Right cardiac atrium (tissue), 5 donors: ENCODE measurements around the gene MAGI2. TPM values are rescaled to one million over a fixed set of nuclear protein-coding genes. Genes with fewer than 3 reads are reported as not detected.

Experiments
- ATAC-seq, 2 donors: fragments of 200-7000 bp; cut with Tn5 transposase; one replicate each; pipeline versions ENCODE4 v1.8.0 to v1.9.1; 2020; ENCODE audit warnings: moderate library complexity in 2 of 2, mild to moderate bottlenecking in 1 of 2
- DNase-seq, 3 donors: peaks; one replicate each; pipeline ENCODE4 v3.0.0-alpha.2; 2020
- H3K27ac ChIP-seq: one replicate; pipeline ENCODE4 v1.5.1; 2013; ENCODE audit warnings: mild to moderate bottlenecking, low read length, control low read depth, moderate library complexity
- H3K27me3 ChIP-seq: one replicate; pipeline ENCODE4 v1.6.1; 2013; ENCODE audit not compliant: control insufficient read depth, insufficient read depth
- H3K4me1 ChIP-seq: one replicate; pipeline ENCODE4 v1.6.1; 2013; ENCODE audit warnings: low read length; ENCODE audit not compliant: control insufficient read depth, insufficient read depth
- H3K4me3 ChIP-seq: one replicate; pipeline ENCODE4 v1.5.1; 2013; ENCODE audit warnings: low read length, control low read depth
- H3K9me3 ChIP-seq: one replicate; pipeline ENCODE4 v1.6.1; 2013; ENCODE audit warnings: low read length; ENCODE audit not compliant: control insufficient read depth
- WGBS: extraction: QIAGEN DNeasy Blood & Tissue Kit; methylation state at CpG from one replicate; pipeline ENCODE4 v1.1.7; 2013; 5-methylcytosine and 5-hydroxymethylcytosine counted together
- intact Hi-C, 4 donors: fragments of 100-400 bp; cut with DNase I; formaldehyde crosslinking; loops; one replicate each; pipeline versions ENCODE4 v1.11.0 to v1.14.0; 2022 to 2023
- polyA plus RNA-seq: library from polyadenylated mRNA; stranded (reverse); fragments of 200-250 nt; gene quantifications from one replicate; pipeline ENCODE4 v1.2.3, GENCODE V29; 2013
- total RNA-seq, 4 donors: library from RNA; stranded (reverse); fragmentation: NEBNext Ultra II Directional; extraction: Animal tissue kit (Norgen Biotek cat#: 25700); gene quantifications; one replicate each; pipeline ENCODE4 v1.2.1, GENCODE V29; 2021
- donor health status: healthy with polysubstance abuse.
- donor health status: DM: no; HTN: yes; CAD: no.
- donor health status: DM: no; HTN: no; CAD: no.
- donor health status: DM: no; HTN: yes; CAD: no; lungs with severe emphysema.
- donor health status: DM: yes; HTN: yes; CAD: no.

Gene MAGI2
- total and polyA plus RNA-seq, 5 donors, result 3.2 to 9.9 (median 7.9) TPM

- no peak for DNase-seq
- ATAC-seq, result no peak
- H3K9me3 ChIP-seq, result no peaks in the 10 kb centered on the region
- WGBS, result 35% methylated on average over 3 of the region's 3 CpGs
- peaks cover 2% of the 10 kb centered on the region for H3K4me1 ChIP-seq
- H3K27me3 ChIP-seq, result no peaks in the 10 kb centered on the region
- intact Hi-C loops, result no loop called here
- H3K4me3 ChIP-seq, result no peak overlapping the region
- H3K27ac ChIP-seq, result peak overlapping the region; percentile 52
Observed at GRCh38 chr7:79142706-79143105, 310.8 kb downstream of the MAGI2 start.

GRCh38 chr7:79141252-79141651, 312.2 kb downstream of the MAGI2 start:
- ATAC-seq (no peak), DNase-seq (no peak)
- no peak overlapping the region for H3K4me3 ChIP-seq
- H3K27ac ChIP-seq, result no peak overlapping the region
- peaks cover 2% of the 10 kb centered on the region for H3K4me1 ChIP-seq
- intact Hi-C loops, result no loop called here
- H3K27me3 ChIP-seq, result no peaks in the 10 kb centered on the region
- WGBS, result 60% methylated on average over 1 of the region's 1 CpG
- H3K9me3 ChIP-seq, result no peaks in the 10 kb centered on the region

DNA sequence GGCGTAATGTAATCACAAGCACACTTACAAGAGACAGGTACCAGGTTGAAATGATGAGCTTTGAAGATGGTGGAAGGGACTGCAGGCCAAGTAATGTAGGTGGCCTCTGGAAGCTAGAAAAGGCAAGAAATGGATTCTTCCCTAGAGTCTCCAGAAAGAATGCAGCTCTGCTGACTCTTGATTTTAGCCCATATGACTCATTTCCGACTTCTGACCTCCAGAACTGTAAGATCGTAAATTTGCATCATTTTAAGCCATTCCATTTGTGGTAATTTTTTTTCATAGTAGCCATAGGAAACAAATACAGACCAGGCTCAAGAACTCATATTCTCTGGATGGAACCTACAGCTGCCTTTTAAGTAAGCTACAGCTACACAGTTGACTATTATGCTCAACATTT, 315.5 kb downstream of the MAGI2 start:
- no peak overlapping the region for H3K27ac ChIP-seq
- peaks cover 2% of the 10 kb centered on the region for H3K4me1 ChIP-seq
- DNase-seq (no peak), ATAC-seq (no peak)
- H3K9me3 ChIP-seq, result no peaks in the 10 kb centered on the region
- no peaks in the 10 kb centered on the region for H3K27me3 ChIP-seq
- 89% methylated on average over 3 of the region's 3 CpGs for WGBS
- intact Hi-C loops, result no loop called here
- no peak overlapping the region for H3K4me3 ChIP-seq

DNA sequence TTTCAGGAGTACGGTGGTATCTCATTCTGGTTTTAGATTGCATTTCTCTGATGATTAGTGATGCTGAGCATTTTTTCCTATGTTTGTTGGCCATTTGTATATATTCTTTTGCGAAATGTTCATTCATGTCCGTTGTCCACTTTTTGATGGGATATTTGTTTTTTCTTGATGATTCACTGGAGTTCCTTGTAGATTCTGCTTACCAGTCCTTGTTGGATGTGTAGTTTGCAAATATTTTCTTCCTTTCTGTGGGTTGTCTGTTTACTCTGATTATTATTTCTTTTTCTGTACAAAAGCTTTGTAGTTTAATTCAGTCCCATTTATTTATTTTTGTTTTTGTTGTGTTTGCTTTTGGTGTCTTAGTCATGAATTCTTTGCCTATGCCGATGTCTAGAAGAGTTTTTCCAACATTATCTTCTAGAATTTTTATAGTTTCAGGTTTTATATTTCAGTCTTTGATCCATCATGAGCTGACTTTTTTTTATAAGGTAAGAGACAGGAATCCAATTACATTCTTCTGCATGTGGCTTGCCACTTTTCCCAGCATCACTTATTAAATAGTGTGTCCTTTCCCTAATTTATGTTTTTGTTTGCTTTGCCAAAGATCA, 320.5 kb downstream of the MAGI2 start:
- Histone ChIP-seq H3K4me1 (no peaks in the 10 kb centered on the region), H3K27ac (no peak overlapping the region), H3K4me3 (no peak overlapping the region), H3K9me3 (no peaks in the 10 kb centered on the region), H3K27me3 (no peaks in the 10 kb centered on the region)
- intact Hi-C loops, result no loop called here
- no peak for DNase-seq
- WGBS, result 93% methylated on average over 4 of the region's 4 CpGs
- no peak for ATAC-seq

DNA sequence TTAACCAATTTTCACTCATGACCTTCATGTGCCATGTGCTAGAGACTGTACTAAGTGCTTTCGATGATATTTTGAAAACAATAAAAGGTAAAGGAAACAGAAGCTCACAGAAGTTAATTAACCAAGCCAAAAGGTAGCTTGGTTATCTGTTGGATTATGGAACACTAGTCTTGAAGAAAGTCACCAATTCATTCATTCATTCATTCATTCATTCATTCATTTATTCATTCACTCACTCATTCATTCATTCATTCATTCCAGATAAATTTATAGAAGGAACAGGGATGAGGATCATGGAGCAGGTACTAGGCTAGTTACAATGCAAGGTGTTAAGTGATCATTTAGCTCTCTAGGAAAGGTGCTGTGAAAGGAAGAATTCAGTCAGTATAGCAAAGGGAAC, 322.8 kb downstream of the MAGI2 start:
- no peak for ATAC-seq
- intact Hi-C loops, result no loop called here

DNA sequence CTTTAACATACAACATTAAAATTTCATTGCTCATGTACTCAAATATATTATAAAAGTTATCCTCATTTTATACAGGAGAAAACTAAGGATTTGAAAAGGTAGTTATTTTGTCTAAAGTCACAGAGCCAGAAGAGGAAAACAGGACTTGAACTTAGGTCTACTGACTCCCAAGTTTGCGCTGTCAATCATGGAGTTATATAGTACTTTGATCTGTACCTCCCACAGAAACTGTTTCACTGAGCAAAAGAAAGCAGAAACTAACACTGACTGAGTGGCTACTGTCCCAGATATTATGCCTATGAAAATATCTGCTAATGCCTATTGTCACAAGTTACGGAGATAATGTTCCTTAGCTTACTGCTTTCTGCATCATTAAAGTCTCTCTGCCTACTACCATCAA, 329.1 kb downstream of the MAGI2 start:
- no peak for DNase-seq
- Histone ChIP-seq H3K4me1 (no peaks in the 10 kb centered on the region), H3K4me3 (no peak overlapping the region), H3K9me3 (no peaks in the 10 kb centered on the region), H3K27me3 (no peaks in the 10 kb centered on the region), H3K27ac (no peak overlapping the region)
- WGBS, result 96% methylated on average over 2 of the region's 2 CpGs
- intact Hi-C loops, result no loop called here
- ATAC-seq, result no peak

More for the DNA sequence above, 322.8 kb downstream of the MAGI2 start:
- H3K9me3 ChIP-seq, result no peaks in the 10 kb centered on the region
- 96% methylated on average over 1 of the region's 1 CpG for WGBS
- no peak overlapping the region for H3K27ac ChIP-seq
- H3K4me1 ChIP-seq, result no peaks in the 10 kb centered on the region
- no peak overlapping the region for H3K4me3 ChIP-seq
- H3K27me3 ChIP-seq, result no peaks in the 10 kb centered on the region
- DNase-seq, result no peak

GRCh38 chr7:79118143-79118542, 335.3 kb downstream of the MAGI2 start:
- WGBS, result 46% methylated on average over 1 of the region's 1 CpG

GRCh38 chr7:79096361-79096805, 357.1 kb downstream of the MAGI2 start:
- Histone ChIP-seq H3K4me1 (no peaks in the 10 kb centered on the region), H3K27me3 (no peaks in the 10 kb centered on the region), H3K27ac (no peak overlapping the region), H3K9me3 (no peaks in the 10 kb centered on the region), H3K4me3 (no peak overlapping the region)
- 45% methylated on average over 1 of the region's 1 CpG for WGBS
- DNase-seq (no peak), ATAC-seq (no peak)
- intact Hi-C loops, result no loop called here

More at GRCh38 chr7:79118143-79118542, 335.3 kb downstream of the MAGI2 start:
- no peak overlapping the region for H3K4me3 ChIP-seq
- no peaks in the 10 kb centered on the region for H3K4me1 ChIP-seq
- no peaks in the 10 kb centered on the region for H3K9me3 ChIP-seq
- ATAC-seq (no peak), DNase-seq (no peak)
- H3K27me3 ChIP-seq, result no peaks in the 10 kb centered on the region
- no peak overlapping the region for H3K27ac ChIP-seq
- intact Hi-C loops, result no loop called here

- DNase-seq (no peak), ATAC-seq (no peak)
- no peaks in the 10 kb centered on the region for H3K4me1 ChIP-seq
- no peak overlapping the region for H3K27ac ChIP-seq
- no peak overlapping the region for H3K4me3 ChIP-seq
- no peaks in the 10 kb centered on the region for H3K27me3 ChIP-seq
- intact Hi-C loops, result no loop called here
- H3K9me3 ChIP-seq, result no peaks in the 10 kb centered on the region
Observed at GRCh38 chr7:79093421-79093820, 360.0 kb downstream of the MAGI2 start.

DNA sequence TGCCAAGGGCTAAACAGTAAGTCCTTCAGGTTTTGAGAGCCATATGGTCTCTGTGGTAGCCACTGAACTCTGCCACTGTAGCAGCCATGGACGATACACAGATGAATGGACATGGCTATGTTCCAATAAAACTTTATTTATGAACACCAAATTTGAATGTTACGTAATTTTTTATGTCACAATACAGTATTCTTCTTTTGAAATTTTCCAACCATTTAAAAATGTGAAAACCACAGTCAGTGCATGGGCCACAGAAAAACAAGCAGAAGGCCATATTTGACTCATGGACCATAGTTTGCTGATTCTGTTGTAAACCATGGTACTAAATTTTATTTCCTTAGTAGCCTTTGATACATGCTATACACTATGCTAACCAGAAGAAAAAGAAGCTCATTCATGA, 361.8 kb downstream of the MAGI2 start:
- Histone ChIP-seq H3K27me3 (no peaks in the 10 kb centered on the region), H3K4me3 (no peak overlapping the region), H3K9me3 (no peaks in the 10 kb centered on the region), H3K27ac (no peak overlapping the region), H3K4me1 (no peaks in the 10 kb centered on the region)
- intact Hi-C loops, result no loop called here
- 78% methylated on average over 2 of the region's 2 CpGs for WGBS
- ATAC-seq (no peak), DNase-seq (no peak)

- no peak overlapping the region for H3K27ac ChIP-seq
- no peaks in the 10 kb centered on the region for H3K27me3 ChIP-seq
- WGBS, result 69% methylated on average over 4 of the region's 4 CpGs
- H3K4me1 ChIP-seq, result no peaks in the 10 kb centered on the region
- intact Hi-C loops, result no loop called here
- no peak for DNase-seq
- no peaks in the 10 kb centered on the region for H3K9me3 ChIP-seq
- H3K4me3 ChIP-seq, result no peak overlapping the region
- no peak for ATAC-seq
Observed at GRCh38 chr7:79091011-79091410, 362.5 kb downstream of the MAGI2 start.

- intact Hi-C loops, result no loop called here
- ATAC-seq (no peak), DNase-seq (no peak)
- H3K4me1 ChIP-seq, result no peaks in the 10 kb centered on the region
- H3K4me3 ChIP-seq, result no peak overlapping the region
- no peak overlapping the region for H3K27ac ChIP-seq
- 43% methylated on average over 4 of the region's 4 CpGs for WGBS
- H3K27me3 ChIP-seq, result no peaks in the 10 kb centered on the region
- no peaks in the 10 kb centered on the region for H3K9me3 ChIP-seq
Observed at GRCh38 chr7:79090543-79090942, 362.9 kb downstream of the MAGI2 start.
